CD4-positive, alpha-beta T cell treated with Interleukin-15 for 4 hours (primary cell): Measurements from ENCODE around the gene COPG1.
"Not testable (repeated sequence)": the region's sequence is repeated elsewhere in the genome, so short reads cannot be mapped to it uniquely, and the experiment has no call there.

Experiments
- DNase-seq: peaks from one replicate; pipeline ENCODE4 v3.0.0-alpha.2; 2020; ENCODE audit warnings: low spot score

COPG1 gene

DNA sequence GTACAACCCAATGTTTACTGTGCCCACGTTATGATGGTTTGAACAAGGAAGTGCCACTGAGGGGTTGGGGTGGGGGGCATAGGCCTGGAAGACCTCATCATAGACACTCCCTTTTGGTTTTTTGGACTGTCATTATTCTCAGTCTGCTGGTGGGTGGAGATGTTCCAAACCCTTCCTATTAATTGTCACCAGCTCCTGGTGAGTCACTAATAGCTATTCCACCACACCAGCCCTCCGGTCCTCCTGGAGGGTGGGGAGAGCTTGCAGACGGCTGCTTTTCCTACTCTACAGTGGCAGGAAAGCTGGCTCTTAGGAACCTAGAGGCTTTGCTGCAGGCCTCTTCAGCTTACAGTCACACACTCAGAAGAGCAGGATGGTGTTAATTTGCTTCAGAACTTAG is 9.0 kb upstream of the COPG1 start:
- DNase-seq: no peak

DNA sequence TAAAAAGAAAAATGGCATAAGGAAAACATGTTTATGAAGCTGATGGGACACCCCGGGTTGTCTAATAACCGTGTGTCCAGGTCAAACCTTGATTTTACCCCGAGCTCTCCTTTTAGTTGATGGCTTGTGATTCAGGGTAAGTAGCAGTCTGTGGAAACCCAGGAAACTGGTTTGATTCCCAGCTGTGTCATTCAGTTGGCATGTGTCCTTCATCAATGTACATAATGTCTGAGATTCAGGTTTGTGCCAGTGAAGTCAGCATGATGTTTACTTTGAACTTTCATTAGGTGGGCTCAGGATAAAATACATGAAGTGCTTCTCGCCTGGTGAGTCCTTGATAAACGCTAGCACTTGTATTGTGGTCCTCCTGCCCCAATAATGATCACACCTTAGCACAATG is 4.3 kb upstream of the COPG1 start:
- DNase-seq: no peak

GRCh38 chr3:129245641-129246306 is 3.6 kb upstream of the COPG1 start:
- DNase-seq: peak; percentile 83

GRCh38 chr3:129246636-129247035 is 2.8 kb upstream of the COPG1 start:
- no peak for DNase-seq

DNA sequence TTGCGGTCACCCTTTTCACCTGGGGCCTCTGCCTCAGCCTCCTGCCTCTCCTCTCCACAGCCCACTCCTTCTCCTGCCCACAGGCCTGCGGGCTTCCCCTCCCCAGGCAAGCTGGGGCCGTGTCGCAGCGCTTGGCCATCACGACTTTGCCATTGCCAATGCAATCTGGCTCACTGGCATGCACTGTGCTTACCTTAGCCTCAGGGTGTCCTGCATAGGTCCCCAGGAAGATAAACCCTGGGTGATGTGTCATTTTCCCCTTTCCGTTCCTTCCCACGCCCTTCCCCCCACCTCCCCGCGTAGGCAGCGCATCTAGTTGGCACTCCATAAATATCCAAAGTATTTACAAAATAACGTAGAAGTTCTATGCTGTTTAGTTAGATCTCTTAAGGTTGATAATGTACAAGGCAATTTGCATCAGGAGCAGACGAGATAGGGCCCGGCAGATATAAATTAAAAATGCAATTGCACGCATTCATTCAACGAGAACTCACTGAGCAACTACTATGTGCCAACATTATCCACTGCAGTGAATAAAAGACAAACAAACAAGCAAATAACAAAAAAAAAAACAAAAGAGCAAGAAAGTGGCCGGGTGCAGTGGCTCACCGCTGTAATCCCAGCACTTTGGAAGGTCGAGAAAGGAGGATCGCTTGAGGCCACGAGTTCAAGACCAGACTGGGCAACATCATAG is 973 bp upstream of the COPG1 start:
- no peak for DNase-seq

GRCh38 chr3:129252748-129253147 is 3.3 kb downstream of the COPG1 start:
- no peak for DNase-seq

DNA sequence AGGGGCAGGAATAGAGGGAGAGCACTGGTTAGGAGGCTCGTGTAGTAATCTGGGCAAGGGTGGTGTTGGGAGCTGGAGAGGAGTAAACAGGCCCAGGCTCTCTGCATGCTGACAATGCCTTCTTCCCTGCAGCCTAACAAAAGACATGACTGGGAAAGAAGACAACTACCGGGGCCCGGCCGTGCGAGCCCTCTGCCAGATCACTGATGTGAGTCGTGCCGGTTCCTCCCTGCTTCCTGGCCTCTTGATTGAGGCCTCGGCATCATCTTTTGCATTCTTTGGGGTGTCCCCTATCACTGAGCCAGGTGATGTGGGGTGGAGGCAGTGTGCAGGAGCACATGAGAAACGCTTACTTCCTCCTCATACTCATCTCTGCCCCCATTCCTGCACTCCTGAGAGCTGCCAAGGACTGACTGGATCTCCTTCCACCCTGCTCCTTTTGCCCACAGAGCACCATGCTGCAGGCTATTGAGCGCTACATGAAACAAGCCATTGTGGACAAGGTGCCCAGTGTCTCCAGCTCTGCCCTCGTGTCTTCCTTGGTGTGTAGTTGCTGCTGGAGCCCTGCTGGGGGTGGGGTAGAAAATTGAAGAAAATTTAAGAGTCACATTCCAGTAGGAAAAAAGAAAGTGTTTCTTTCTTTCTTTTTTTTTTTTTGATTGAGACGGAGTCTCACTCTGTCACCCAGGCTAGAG is 5.3 kb downstream of the COPG1 start:
- no peak for DNase-seq

DNA sequence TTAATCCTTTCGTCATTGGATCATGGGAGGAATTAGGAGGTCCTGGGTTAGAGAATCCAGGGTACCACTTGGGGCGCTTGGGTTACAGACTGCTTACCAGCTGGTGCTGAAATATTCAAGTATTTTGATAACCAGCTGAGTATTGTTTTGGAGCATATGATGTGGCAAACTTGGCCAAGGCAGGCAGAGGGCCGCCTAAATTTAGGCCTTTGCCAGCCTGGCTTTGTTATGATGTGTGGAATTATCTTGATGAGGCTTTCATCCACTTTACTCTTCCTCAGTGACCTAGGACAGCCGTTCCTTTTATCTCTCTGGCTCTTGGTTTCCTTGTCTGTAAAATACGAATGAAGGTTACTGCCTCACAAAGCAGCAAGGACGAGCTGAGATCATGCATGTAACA is 6.9 kb downstream of the COPG1 start:
- DNase-seq: no peak

GRCh38 chr3:129257609-129258008 is 8.2 kb downstream of the COPG1 start:
- DNase-seq: no peak

GRCh38 chr3:129259612-129260477 is 10.4 kb downstream of the COPG1 start:
- DNase-seq: no peak

GRCh38 chr3:129260606-129261005 is 11.2 kb downstream of the COPG1 start:
- no peak for DNase-seq

- DNase-seq: no peak
These were observed 12.5 kb downstream of the COPG1 start for GRCh38 chr3:129261894-129262293.

DNA sequence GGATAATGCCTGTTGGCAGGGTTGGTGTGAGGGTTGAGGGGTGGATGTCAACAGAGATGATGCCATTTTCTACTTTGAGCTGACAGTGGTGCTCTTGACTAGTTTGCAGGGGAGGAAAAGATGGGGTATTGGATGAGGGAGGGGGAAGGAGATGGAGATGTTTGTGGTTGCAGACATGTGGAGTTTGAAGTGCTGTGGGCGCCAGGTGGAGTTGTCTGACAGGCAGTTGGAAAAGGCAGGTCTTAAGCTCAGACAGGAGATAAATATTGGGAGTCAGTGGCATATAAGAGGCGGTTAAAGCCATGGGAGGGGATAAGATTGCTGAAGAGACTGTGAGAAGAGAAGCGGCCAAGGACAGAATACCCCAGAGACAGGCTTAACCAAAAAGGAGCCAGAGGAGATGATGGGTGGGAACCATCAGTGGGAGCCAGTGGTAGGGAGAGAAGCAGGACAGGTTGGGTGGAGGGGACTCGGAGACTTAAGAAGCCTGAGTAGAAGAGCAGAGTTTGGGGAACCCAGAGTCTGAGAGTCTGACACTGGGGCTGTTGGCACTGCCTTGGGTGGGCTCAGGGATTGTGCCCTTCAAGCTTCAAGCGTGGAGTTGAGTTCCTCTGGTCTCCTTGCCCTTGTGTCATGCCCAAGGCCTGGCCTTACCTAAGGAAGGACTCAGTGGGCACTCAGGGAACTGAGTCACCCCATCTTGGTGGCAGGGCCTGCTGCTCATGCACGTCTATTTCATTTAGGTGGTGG is 13.9 kb downstream of the COPG1 start:
- DNase-seq: no peak

DNA sequence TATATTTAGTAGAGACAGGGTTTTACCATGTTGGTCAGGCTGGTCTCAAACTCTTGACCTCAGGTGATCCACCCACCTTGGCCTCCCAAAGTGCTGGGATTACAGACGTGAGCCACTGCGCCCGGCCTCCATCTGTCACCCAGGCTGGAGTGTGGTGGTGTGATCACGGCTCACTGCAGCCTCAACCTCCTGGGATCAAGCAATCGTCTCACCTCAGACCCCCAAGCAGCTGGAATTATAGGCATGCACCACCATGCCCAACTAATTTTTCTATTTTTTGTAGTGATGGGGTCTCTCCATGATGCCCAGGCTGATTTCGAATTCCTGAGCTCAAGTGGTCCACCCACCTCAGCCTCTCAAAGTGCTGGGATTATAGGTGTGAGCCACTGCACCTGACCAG is 15.6 kb downstream of the COPG1 start:
- DNase-seq: not testable (repeated sequence)

- DNase-seq: no peak
These were observed 17.2 kb downstream of the COPG1 start for GRCh38 chr3:129266651-129267050.

GRCh38 chr3:129268396-129268795 is 19.0 kb downstream of the COPG1 start:
- no peak for DNase-seq

- no peak for DNase-seq
These were observed 22.3 kb downstream of the COPG1 start for GRCh38 chr3:129271674-129272073.

DNA sequence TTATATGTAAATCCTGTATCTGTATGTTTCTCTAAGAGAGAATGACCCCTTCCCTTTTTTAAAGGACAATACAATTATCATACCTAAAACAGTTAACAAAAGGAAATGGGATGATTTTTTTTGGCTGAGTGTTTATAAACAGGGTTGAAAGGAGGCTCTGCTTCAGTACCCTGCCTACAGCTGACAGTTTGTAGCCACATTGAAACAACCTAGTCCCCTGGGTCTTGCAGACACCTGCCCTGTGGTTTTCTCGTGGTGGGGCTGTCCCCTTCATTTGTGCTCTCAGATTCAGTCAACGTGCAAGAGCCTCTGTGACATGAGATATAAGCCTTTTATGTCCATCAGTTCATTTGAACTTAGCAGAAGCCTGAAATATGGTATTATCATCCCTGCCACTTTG is 27.0 kb downstream of the COPG1 start:
- no peak for DNase-seq

- DNase-seq: no peak
These were observed 28.4 kb downstream of the COPG1 start for GRCh38 chr3:129277829-129278271.

DNA sequence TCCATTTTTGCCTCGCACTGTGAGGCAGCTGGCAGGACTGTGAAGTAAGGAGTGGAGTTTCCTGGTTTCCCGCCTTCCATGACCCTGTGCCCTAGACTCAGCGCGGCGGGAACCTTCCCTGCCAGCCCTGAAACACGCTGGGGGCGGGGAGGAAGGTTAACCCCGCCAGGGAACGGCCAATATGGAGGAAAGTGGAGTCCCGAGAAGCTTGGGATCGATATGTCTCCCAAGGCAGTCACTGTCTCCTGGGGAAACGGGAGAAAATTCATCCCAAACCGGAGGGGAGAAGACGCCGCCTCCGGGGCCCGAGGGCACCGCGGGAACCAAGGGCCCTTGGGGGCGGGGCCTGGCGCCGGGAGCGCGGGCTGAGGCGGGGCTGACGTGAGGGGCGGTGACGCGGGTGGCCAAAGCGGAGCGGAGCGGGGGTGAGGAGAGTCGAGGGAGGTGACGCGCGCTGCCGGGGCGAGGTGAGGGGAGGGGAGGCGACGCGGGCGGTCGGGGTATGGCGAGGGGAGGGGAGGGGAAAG is 29.1 kb downstream of the COPG1 start, which contains the start of gene HMCES:
Gene HMCES, plus strand, starts transcription at position 432 of the 527 bp plus-strand sequence. CDS start 863 bp downstream, outside the sequence.
- peak; percentile 92 for DNase-seq
